ENCODE data around the gene WNT7B. TPM values are rescaled to one million over a fixed set of nuclear protein-coding genes. Genes with fewer than 3 reads are reported as not detected.

WNT7B gene
- total RNA-seq, 1 experiment from 2014 or later = 66.9 TPM

DNA sequence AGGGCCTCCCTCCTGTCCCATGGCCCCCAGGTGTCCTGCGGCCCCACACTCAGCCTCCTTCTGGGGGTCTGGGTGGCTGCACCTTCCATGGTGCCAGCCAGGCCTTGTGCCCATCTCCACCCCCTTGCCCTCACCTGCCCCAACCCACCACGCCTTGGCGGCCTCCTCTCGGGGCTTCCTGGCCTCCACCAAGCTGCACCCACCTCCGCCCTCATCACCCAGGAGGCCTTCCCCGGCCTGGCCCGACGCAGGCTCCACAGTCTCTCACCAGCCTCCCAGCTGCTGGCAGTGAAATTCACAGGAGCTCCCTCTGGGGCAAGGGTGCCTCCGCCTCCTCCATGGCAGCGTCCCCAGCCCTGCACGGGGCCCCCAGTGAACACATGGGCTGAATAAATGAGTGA lies 35.9 kb upstream of the WNT7B start:
- Histone ChIP-seq H3K4me1 (replicated peaks; ENCODE audit: insufficient read depth) (peaks cover 49% of the 10 kb centered on the region), H3F3A (ENCODE audit: insufficient read depth, low read depth) (peaks cover 41% of the 10 kb centered on the region), H3K27ac (0 out of 2 replicates have a peak overlapping the region, but pooled peaks have one; percentile 13), H3K79me2 (ENCODE audit: low read depth) (0 out of 2 replicates have a peak, but pooled peaks cover 3% of the 10 kb centered on the region), H4K20me1 (ENCODE audit: insufficient read depth) (no peaks in the 10 kb centered on the region), H2AFZ (no peak overlapping the region), H3K36me3 (ENCODE audit: low read depth) (no peaks in the 10 kb centered on the region), H3K4me3 (no peak overlapping the region; the same call in 1 of the 2 replicates), H3K9me3 (ENCODE audit: insufficient read depth, low read depth) (0 out of 2 replicates have a peak, but pooled peaks cover 4% of the 10 kb centered on the region), H3K27me3 (ENCODE audit: insufficient read depth, low read depth) (no peaks in the 10 kb centered on the region), H3K4me2 (peak overlapping the region; percentile 96), H3K9me2 (ENCODE audit: insufficient read depth) (no peaks in the 10 kb centered on the region)
- no peak for DNase-seq
- intact Hi-C loops (cut with micrococcal nuclease; ENCODE audit: unreplicated experiment) = loop anchor here (1.0 to 2.0 kb wide), 3 partner anchors 22 to 62 kb away; no protein-coding TSS in a partner anchor
- BruUV-seq (replicated peaks) = no TSS peak
- ChIA-PET POLR2A (ENCODE audit: unreplicated experiment) (interaction anchor here (0.6 to 0.7 kb wide), 2 partner anchors 23 to 101 kb away, joined by 5 to 7 read pairs; no protein-coding TSS in a partner anchor), CTCF (interaction anchor here (1.1 to 1.7 kb wide), 2 partner anchors 15 to 23 kb away, joined by 5 to 15 read pairs; no protein-coding TSS in a partner anchor)
- TF ChIP-seq, protein P1, sequence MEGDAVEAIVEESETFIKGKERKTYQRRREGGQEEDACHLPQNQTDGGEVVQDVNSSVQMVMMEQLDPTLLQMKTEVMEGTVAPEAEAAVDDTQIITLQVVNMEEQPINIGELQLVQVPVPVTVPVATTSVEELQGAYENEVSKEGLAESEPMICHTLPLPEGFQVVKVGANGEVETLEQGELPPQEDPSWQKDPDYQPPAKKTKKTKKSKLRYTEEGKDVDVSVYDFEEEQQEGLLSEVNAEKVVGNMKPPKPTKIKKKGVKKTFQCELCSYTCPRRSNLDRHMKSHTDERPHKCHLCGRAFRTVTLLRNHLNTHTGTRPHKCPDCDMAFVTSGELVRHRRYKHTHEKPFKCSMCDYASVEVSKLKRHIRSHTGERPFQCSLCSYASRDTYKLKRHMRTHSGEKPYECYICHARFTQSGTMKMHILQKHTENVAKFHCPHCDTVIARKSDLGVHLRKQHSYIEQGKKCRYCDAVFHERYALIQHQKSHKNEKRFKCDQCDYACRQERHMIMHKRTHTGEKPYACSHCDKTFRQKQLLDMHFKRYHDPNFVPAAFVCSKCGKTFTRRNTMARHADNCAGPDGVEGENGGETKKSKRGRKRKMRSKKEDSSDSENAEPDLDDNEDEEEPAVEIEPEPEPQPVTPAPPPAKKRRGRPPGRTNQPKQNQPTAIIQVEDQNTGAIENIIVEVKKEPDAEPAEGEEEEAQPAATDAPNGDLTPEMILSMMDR (conservative IDR thresholded peaks at IDR 0.05) = no peak
- no peak for TF ChIP-seq EZH2 (IDR thresholded peaks at IDR 0.05; ENCODE audit: low read depth)

- H3K4me3 ChIP-seq = no peak overlapping the region
- intact Hi-C loops (cut with micrococcal nuclease; ENCODE audit: unreplicated experiment) = loop anchor here (2.0 kb wide), 1 partner anchor 62 kb away; no protein-coding TSS in a partner anchor
- ChIA-PET POLR2A (ENCODE audit: unreplicated experiment) (no interaction called here), CTCF (interaction anchor here (0.6 to 1.7 kb wide), 2 partner anchors 24 to 1462 kb away, joined by 7 to 15 read pairs; no protein-coding TSS in a partner anchor)
- 0 out of 2 replicates have a peak, but pooled peaks cover 4% of the 10 kb centered on the region for H3K9me3 ChIP-seq (ENCODE audit: insufficient read depth, low read depth)
- H2AFZ ChIP-seq = no peak overlapping the region
- no peaks in the 10 kb centered on the region for H3K36me3 ChIP-seq (ENCODE audit: low read depth)
- peaks cover 41% of the 10 kb centered on the region for H3F3A ChIP-seq (ENCODE audit: insufficient read depth, low read depth)
- H3K9me2 ChIP-seq (ENCODE audit: insufficient read depth) = no peaks in the 10 kb centered on the region
- H3K27ac ChIP-seq = no peak overlapping the region
- no peaks in the 10 kb centered on the region for H3K27me3 ChIP-seq (ENCODE audit: insufficient read depth, low read depth)
- H3K79me2 ChIP-seq (ENCODE audit: low read depth) = 0 out of 2 replicates have a peak, but pooled peaks cover 3% of the 10 kb centered on the region
- no TSS peak for BruUV-seq (replicated peaks)
- no peak for TF ChIP-seq EZH2 (IDR thresholded peaks at IDR 0.05; ENCODE audit: low read depth)
- TF ChIP-seq, protein P1 (conservative IDR thresholded peaks at IDR 0.05) = no peak
- H3K4me1 ChIP-seq (replicated peaks; ENCODE audit: insufficient read depth) = peaks cover 49% of the 10 kb centered on the region
- H4K20me1 ChIP-seq (ENCODE audit: insufficient read depth) = no peaks in the 10 kb centered on the region
- peak overlapping the region; percentile 96; the same call in 1 of the 2 replicates for H3K4me2 ChIP-seq
- no peak for DNase-seq
Measured at GRCh38 chr22:46012182-46012880, 35.4 kb upstream of the WNT7B start.

GRCh38 chr22:46011627-46012181 lies 34.7 kb upstream of the WNT7B start:
- Histone ChIP-seq H3K9me3 (ENCODE audit: insufficient read depth, low read depth) (0 out of 2 replicates have a peak, but pooled peaks cover 4% of the 10 kb centered on the region), H4K20me1 (ENCODE audit: insufficient read depth) (no peaks in the 10 kb centered on the region), H3K36me3 (ENCODE audit: low read depth) (no peaks in the 10 kb centered on the region), H3K79me2 (ENCODE audit: low read depth) (0 out of 2 replicates have a peak, but pooled peaks cover under 1% of the 10 kb centered on the region), H3F3A (ENCODE audit: insufficient read depth, low read depth) (peaks cover 41% of the 10 kb centered on the region), H3K27me3 (ENCODE audit: insufficient read depth, low read depth) (no peaks in the 10 kb centered on the region), H2AFZ (no peak overlapping the region), H3K9me2 (ENCODE audit: insufficient read depth) (no peaks in the 10 kb centered on the region), H3K4me3 (no peak overlapping the region), H3K4me2 (no peak overlapping the region), H3K27ac (no peak overlapping the region), H3K4me1 (replicated peaks; ENCODE audit: insufficient read depth) (peaks cover 49% of the 10 kb centered on the region)
- ChIA-PET CTCF (interaction anchor here (0.6 kb wide), 1 partner anchor 1462 kb away, joined by 7 read pairs; no protein-coding TSS in a partner anchor), POLR2A (ENCODE audit: unreplicated experiment) (no interaction called here)
- no TSS peak for BruUV-seq (replicated peaks)
- intact Hi-C loops (cut with micrococcal nuclease; ENCODE audit: unreplicated experiment) = loop anchor here (2.0 kb wide), 1 partner anchor 63 kb away; no protein-coding TSS in a partner anchor
- DNase-seq = no peak
- TF ChIP-seq, protein P1 (conservative IDR thresholded peaks at IDR 0.05) = no peak
- no peak for TF ChIP-seq EZH2 (IDR thresholded peaks at IDR 0.05; ENCODE audit: low read depth)

All from PC-9 (cell line).